Measurements from ENCODE around the gene CRTC2. TPM values are rescaled to one million over a fixed set of nuclear protein-coding genes. Genes with fewer than 3 reads are reported as not detected.

The CRTC2 gene
- total and polyA plus RNA-seq, 2 of the 4 experiments (the other 2 are of a cell fraction), result 2.7 to 20.1 TPM

DNA sequence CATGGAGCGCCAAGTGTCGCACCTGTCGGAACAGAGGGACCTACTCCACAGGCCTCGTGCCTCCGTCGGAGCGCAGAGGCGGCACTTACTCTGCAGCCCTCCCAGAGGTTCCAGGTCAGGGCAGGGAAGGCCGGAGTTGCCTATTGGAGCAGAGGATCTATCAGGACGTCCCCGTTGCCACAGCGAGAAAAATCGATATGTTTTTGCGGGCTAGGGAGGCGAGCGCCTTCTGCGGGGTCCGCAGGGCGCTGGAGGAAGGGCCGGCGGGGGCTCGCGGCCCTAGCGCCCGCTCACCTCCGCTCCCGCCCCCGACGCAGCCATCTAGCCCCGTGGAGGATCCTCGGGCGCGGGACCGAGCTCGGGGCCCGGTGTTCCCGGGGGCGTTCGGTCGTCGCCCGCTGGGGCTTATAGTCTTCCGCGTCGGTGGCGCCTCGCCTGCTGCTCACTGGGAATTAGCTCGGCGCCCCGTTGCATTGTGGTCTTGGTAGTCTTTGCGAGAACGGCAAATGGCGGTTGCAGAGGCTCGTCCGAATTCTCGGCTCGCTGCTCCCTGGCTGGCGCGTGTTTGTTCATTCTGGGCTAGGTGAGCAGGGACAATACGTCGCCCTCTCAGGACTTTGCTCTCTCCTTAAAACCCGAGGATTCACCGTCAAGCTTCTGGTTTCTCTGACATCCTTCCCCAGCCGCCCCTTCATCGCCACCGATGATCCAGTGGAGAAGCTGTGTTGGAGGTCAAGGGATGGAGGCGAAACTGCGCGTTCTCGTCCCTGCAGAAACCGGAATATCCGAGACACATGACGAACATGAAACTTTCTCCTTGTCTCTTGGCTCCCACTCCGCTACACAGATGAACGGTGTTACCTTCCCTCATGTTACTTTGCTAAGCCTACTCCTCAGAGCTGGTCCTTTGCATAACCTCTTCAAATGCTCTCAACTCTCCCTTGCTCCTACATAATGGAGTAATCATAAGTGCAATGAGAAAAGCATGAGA, 19.1 kb upstream of the CRTC2 start, which contains the start of gene JTB:
Gene JTB (minus strand): TSS at position 425 of the 991 bp plus-strand sequence. CDS start 422 bp downstream, at position 3.
- 0% methylated on average over 54 of the region's 75 CpGs; no CpG with 5 or more reads in 1 of the 2 experiments for WGBS, 2 experiments (ENCODE audit: extremely low coverage in 2 of 2, insufficient read length in 1 of 2)
- POLR2A ChIA-PET (ENCODE audit: unreplicated experiment), result interaction anchor here (0.6 to 1.0 kb wide), 3 partner anchors 10 to 22 kb away, joined by 3 to 12 read pairs (median 3); partner anchors contain the start of genes CREB3L4 and SLC39A1

More for the DNA sequence above, 19.1 kb upstream of the CRTC2 start, which contains the start of gene JTB:
- CTCF ChIA-PET, result interaction anchor here (1.0 kb wide), 1 partner anchor 10 kb away, joined by 4 read pairs; the partner anchor contains the start of gene CREB3L4
- in situ Hi-C loops (cut with MboI; ENCODE audit: low sequenced_read_pairs), result loop anchor here (10.0 kb wide), 1 partner anchor 303 kb away; the partner anchor contains the start of genes ILF2 and NPR1
- peaks cover 17 to 45% of the 10 kb centered on the region in 2 experiments for H3K79me1 ChIP-seq (ENCODE audit: low read depth in 1 of 2, low read length in 2 of 2)
- H2BK5ac ChIP-seq (ENCODE audit: low read depth, low read length, poor library complexity, severe bottlenecking), result peak within 1 kb of the TSS; percentile 61
- peak within 1 kb of the TSS; percentile 54 for H3K56ac ChIP-seq (ENCODE audit: extremely low read depth, insufficient read depth, low read length)
- dilution Hi-C loops (cut with HindIII; ENCODE audit: low sequenced_read_pairs, unreplicated experiment), result no loop called here
- TF ChIP-seq FOS (IDR thresholded peaks at IDR 0.05; ENCODE audit: low read depth, low read length), result no peak
- TF ChIP-seq POLR2A (IDR thresholded peaks at IDR 0.05; ENCODE audit: low read depth, low read length), result peak; percentile 76
- no peak for TF ChIP-seq MXI1 (IDR thresholded peaks at IDR 0.05; ENCODE audit: borderline replicate concordance, low read depth, low read length)
- H3K4ac ChIP-seq (ENCODE audit: low read depth, low read length), result peak within 1 kb of the TSS; percentile 95
- ATAC-seq (ENCODE audit: low read depth), result peak; percentile 95
- peak within 1 kb of the TSS; percentile 100 for H3K23ac ChIP-seq (ENCODE audit: low read depth, low read length)
- TSS peak; percentile 22 for BruUV-seq (replicated peaks)
- peak within 1 kb of the TSS; percentile 65 for H3K4me3 ChIP-seq (ENCODE audit: insufficient read depth, low read depth, low read length)
- peak within 1 kb of the TSS; percentile 35 for H2BK120ac ChIP-seq (ENCODE audit: low read depth, low read length)
- no peaks in the 10 kb centered on the region for H3K27me3 ChIP-seq (ENCODE audit: control insufficient read depth, insufficient read depth, low read length)
- H4K91ac ChIP-seq (ENCODE audit: insufficient read depth, low read depth, low read length), result peak within 1 kb of the TSS; percentile 76
- peak within 1 kb of the TSS; percentile 79 for H2AK5ac ChIP-seq (ENCODE audit: low read depth, low read length)
- no peaks in the 10 kb centered on the region for H4K20me1 ChIP-seq (ENCODE audit: insufficient read depth, low read length)
- H4K5ac ChIP-seq (ENCODE audit: low read depth, low read length), result peak within 1 kb of the TSS; percentile 62
- peak within 1 kb of the TSS; percentile 96 for H2AK9ac ChIP-seq (replicated peaks; ENCODE audit: low read depth, low read length, poor library complexity)
- peak within 1 kb of the TSS; percentile 51 to 96 for H4K8ac ChIP-seq (ENCODE audit: low read depth in 2 of 2, low read length in 2 of 2)
- H2AFZ ChIP-seq (replicated peaks; ENCODE audit: low read length, poor library complexity), result peak within 1 kb of the TSS; percentile 96
- H3K9ac ChIP-seq (ENCODE audit: low read depth, low read length), result peak within 1 kb of the TSS; percentile 87
- H3K9me1 ChIP-seq (ENCODE audit: insufficient read depth, low read length), result peaks cover 16% of the 10 kb centered on the region
- H2BK15ac ChIP-seq (ENCODE audit: low read depth, low read length), result peak within 1 kb of the TSS; percentile 27; the same call in 2 of the 3 replicates
- DNase-seq, result peak; percentile 78
- H3K14ac ChIP-seq (replicated peaks; ENCODE audit: low read depth, low read length), result peak within 1 kb of the TSS; percentile 98
- peak within 1 kb of the TSS; percentile 92 for H3K4me2 ChIP-seq (ENCODE audit: low read depth, low read length)
- no peaks in the 10 kb centered on the region for H3K9me3 ChIP-seq (ENCODE audit: control insufficient read depth, insufficient read depth, low read length)
- peak within 1 kb of the TSS; percentile 60 for H3K27ac ChIP-seq (ENCODE audit: insufficient read depth, low read length)
- peak within 1 kb of the TSS; percentile 55; the same call in 1 of the 2 replicates for H2BK20ac ChIP-seq (ENCODE audit: low read depth, low read length)
- H3K36me3 ChIP-seq (ENCODE audit: control insufficient read depth, insufficient read depth, low read length), result peaks cover 36% of the 10 kb centered on the region
- intact Hi-C loops (cut with micrococcal nuclease), result no loop called here
- H3K4me1 ChIP-seq (ENCODE audit: control insufficient read depth, insufficient read depth, low read length), result no peaks in the 10 kb centered on the region; the same call in 1 of the 2 replicates
- peak within 1 kb of the TSS; percentile 46; the same call in 1 of the 2 replicates for H3K18ac ChIP-seq (ENCODE audit: low read depth, low read length)

Measured in IMR-90 (cell line).